A549 treated with dexamethasone at 1 μM for 4 hours (cell line): ENCODE measurements around the gene HSD17B8. TPM values are rescaled to one million over a fixed set of nuclear protein-coding genes. Genes with fewer than 3 reads are reported as not detected.

Source experiments
- total RNA-seq: library from RNA; stranded (reverse); fragments of 200-300 nt; extraction: Qiagen RNA extraction; gene quantifications from 5 replicates; pipeline ENCODE4 v1.2.3, GENCODE V29; 2022

Gene HSD17B8
- 12.2 to 14.2 TPM (median 13.3 TPM) in 5 replicates for total RNA-seq

DNA sequence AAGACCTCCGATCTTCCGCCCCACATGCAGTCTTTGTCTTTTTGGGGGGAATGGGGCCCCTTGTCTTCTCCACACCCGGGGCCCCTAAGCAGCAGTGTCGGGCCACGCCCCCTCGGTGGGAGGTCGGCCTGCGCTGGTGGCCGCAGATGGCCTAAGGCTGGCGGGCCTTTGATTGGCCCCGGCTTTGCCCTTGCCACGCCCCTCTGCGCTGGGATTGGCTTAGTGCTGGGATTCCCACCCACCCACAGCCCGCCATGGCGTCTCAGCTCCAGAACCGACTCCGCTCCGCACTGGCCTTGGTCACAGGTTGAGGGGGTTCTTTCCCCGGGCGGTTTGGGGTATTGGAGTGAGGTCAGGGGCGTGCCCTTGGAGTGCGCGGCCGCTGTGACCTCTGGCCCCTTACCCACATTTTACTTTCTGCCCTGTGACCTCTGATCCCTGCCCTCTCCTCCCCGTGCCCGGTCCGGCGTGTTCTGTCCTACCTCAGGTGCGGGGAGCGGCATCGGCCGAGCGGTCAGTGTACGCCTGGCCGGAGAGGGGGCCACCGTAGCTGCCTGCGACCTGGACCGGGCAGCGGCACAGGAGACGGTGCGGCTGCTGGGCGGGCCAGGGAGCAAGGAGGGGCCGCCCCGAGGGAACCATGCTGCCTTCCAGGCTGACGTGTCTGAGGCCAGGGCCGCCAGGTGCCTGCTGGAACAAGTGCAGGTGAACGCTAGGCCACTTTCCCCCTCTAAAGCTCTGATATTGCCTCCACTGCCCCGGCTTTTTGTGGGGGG, at the start of gene HSD17B8:
Gene HSD17B8, plus strand, starts transcription at position 241 of the 776 bp plus-strand sequence. Its CDS starts 14 bp downstream, at position 255.

GRCh38 chr6:33192105-33192646, 12.3 kb upstream of the HSD17B8 start, which contains the start of gene COL11A2:
COL11A2 (minus strand) TSS chr6:33192467; CDS start chr6:33192240, 227 bp downstream.

DNA sequence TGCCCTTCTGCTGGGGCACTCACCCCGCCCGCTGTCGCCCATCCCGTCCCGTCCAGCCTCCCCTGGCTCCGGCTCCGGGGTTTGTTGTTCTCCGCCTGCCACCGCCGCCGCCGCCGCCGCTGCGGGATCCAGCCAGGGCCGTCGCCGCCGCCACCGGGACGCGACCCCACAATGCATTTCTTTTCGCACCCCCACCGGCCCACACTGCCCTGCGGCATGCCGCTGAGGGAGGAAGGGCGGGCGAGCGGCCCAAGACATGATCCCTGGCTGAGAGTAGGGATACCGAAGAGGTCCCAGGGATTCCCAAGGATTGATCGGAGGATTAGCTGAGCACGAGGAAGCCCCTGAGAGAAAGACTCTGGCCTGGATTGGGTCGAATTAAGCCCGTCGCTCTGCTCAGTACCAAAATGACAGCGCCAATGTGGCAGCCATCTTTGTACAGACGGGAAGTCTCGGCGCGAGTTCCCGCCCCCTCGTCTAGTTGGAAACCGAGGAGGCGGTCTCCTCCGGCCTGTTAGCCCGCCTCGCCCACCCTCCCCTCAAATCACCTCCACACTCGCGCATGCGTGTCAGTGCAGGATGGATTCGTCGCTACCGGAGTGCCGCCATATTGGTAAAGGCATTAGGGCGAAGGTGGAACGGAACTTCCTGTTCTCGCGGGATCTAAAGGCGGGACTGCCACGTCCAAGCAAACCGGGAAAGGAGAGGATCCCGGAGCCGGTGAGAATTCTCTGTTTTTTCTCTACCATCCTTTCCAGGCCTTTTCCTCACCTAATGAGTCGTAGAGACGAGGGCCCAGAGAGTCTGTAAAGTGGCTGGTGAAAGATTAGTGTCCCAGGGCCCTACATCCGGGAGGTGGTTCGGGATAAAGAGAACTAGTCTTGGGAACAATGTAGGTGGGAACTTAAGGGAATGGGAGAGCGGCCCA, 4.0 kb upstream of the HSD17B8 start, which contains the start of the genes RXRB and SLC39A7:
Gene RXRB, minus strand, starts transcription at position 447 of the 928 bp plus-strand sequence. Its CDS starts 189 bp downstream, at position 258.
Gene SLC39A7, plus strand, starts transcription at position 649 of the 928 bp plus-strand sequence. CDS start 379 bp downstream, outside the sequence.

GRCh38 chr6:33208091-33208967, 3.9 kb downstream of the HSD17B8 start, which contains the start of gene RING1:
RING1 (plus strand) TSS chr6:33208500; CDS start chr6:33208823, 323 bp downstream.

Other genes starting within 250 kb of the HSD17B8 start
- 105 to 148 TPM (median 138 TPM) in 5 replicates for gene BRD2, start 236.1 kb upstream of the HSD17B8 start, total RNA-seq
- gene HLA-DOA, start 195.1 kb upstream of the HSD17B8 start, total RNA-seq = 0.09 TPM in 1 of 5 replicates, not detected in the others
- 0.09 to 0.11 TPM in 2 of 5 replicates, not detected in the others for gene HLA-DPA1, start 131.0 kb upstream of the HSD17B8 start, total RNA-seq
- gene HLA-DPB1, start 128.7 kb upstream of the HSD17B8 start, total RNA-seq = not detected in 5 replicates
- gene COL11A2, start 12.2 kb upstream of the HSD17B8 start, total RNA-seq = 0.51 to 0.91 TPM (median 0.81 TPM) in 5 replicates
- gene RXRB, start 4.0 kb upstream of the HSD17B8 start, total RNA-seq = 16.1 to 20.8 TPM (median 19.2 TPM) in 5 replicates
- gene SLC39A7, start 3.8 kb upstream of the HSD17B8 start, total RNA-seq = 103 to 110 TPM (median 108 TPM) in 5 replicates
- gene RING1, start 3.8 kb downstream of the HSD17B8 start, total RNA-seq = 21.2 to 24.5 TPM (median 23.0 TPM) in 5 replicates
- 14.2 to 19.1 TPM (median 17.5 TPM) in 5 replicates for gene VPS52, start 67.2 kb downstream of the HSD17B8 start, total RNA-seq
- 2,103 to 2,754 TPM (median 2,159 TPM) in 5 replicates for gene RPS18, start 67.4 kb downstream of the HSD17B8 start, total RNA-seq
- gene B3GALT4, start 72.5 kb downstream of the HSD17B8 start, total RNA-seq = 0.44 to 0.85 TPM (median 0.71 TPM) in 5 replicates
- 47.9 to 56.2 TPM (median 52.0 TPM) in 5 replicates for gene WDR46, start 84.6 kb downstream of the HSD17B8 start, total RNA-seq
- gene PFDN6, start 84.9 kb downstream of the HSD17B8 start, total RNA-seq = 100 to 141 TPM (median 110 TPM) in 5 replicates
- gene RGL2, start 94.3 kb downstream of the HSD17B8 start, total RNA-seq = 8.6 to 14.7 TPM (median 12.5 TPM) in 5 replicates
- 33.4 to 52.9 TPM (median 47.7 TPM) in 5 replicates for gene TAPBP, start 109.4 kb downstream of the HSD17B8 start, total RNA-seq
- gene ZBTB22, start 113.1 kb downstream of the HSD17B8 start, total RNA-seq = 2.3 to 3.4 TPM (median 2.9 TPM) in 5 replicates
- 34.5 to 37.5 TPM (median 36.6 TPM) in 5 replicates for gene DAXX, start 118.3 kb downstream of the HSD17B8 start, total RNA-seq
- 35.6 to 45.1 TPM (median 44.0 TPM) in 5 replicates for gene KIFC1, start 187.2 kb downstream of the HSD17B8 start, total RNA-seq
- 10.9 to 17.3 TPM (median 15.4 TPM) in 5 replicates for gene PHF1, start 206.4 kb downstream of the HSD17B8 start, total RNA-seq
- gene CUTA, start 213.5 kb downstream of the HSD17B8 start, total RNA-seq = 167 to 223 TPM (median 192 TPM) in 5 replicates
- gene SYNGAP1, start 215.4 kb downstream of the HSD17B8 start, total RNA-seq = 2.4 to 9.2 TPM (median 4.1 TPM) in 5 replicates
- 10.7 to 12.4 TPM (median 12.1 TPM) in 5 replicates for gene ZBTB9, start 249.9 kb downstream of the HSD17B8 start, total RNA-seq